ENCODE measurements around the gene GBP6.
"Not testable (repeated sequence)": the region's sequence is repeated elsewhere in the genome, so short reads cannot be mapped to it uniquely, and the experiment has no call there.

Gene GBP6

GRCh38 chr1:89382479-89382878, 18.6 kb downstream of the GBP6 start:
- no peaks in the 10 kb centered on the region for H3K4me1 ChIP-seq (ENCODE audit: control insufficient read depth, insufficient read depth, low read length)
- no peak overlapping the region for H3K9ac ChIP-seq (ENCODE audit: low read length)
- no peak overlapping the region for H3K27ac ChIP-seq (ENCODE audit: low read depth, low read length)
- no peaks in the 10 kb centered on the region for H3K36me3 ChIP-seq (ENCODE audit: control insufficient read depth, insufficient read depth, low read length)
- no peak overlapping the region for H3K4me3 ChIP-seq (ENCODE audit: low read length)
- H3K27me3 ChIP-seq (ENCODE audit: control insufficient read depth, insufficient read depth, low read length) = no peaks in the 10 kb centered on the region

- no peaks in the 10 kb centered on the region for H3K4me1 ChIP-seq (ENCODE audit: control insufficient read depth, insufficient read depth, low read length)
- no peak overlapping the region for H3K4me3 ChIP-seq (ENCODE audit: low read length)
- no peaks in the 10 kb centered on the region for H3K36me3 ChIP-seq (ENCODE audit: control insufficient read depth, insufficient read depth, low read length)
- no peak overlapping the region for H3K9ac ChIP-seq (ENCODE audit: low read length)
- H3K27ac ChIP-seq (ENCODE audit: low read depth, low read length) = no peak overlapping the region
- no peaks in the 10 kb centered on the region for H3K27me3 ChIP-seq (ENCODE audit: control insufficient read depth, insufficient read depth, low read length)
Measured at GRCh38 chr1:89383185-89383584, 19.3 kb downstream of the GBP6 start.

- H3K4me1 ChIP-seq (ENCODE audit: control insufficient read depth, insufficient read depth, low read length) = no peaks in the 10 kb centered on the region
- H3K36me3 ChIP-seq (ENCODE audit: control insufficient read depth, insufficient read depth, low read length) = no peaks in the 10 kb centered on the region
- H3K27me3 ChIP-seq (ENCODE audit: control insufficient read depth, insufficient read depth, low read length) = no peaks in the 10 kb centered on the region
- H3K4me3 ChIP-seq (ENCODE audit: low read length) = no peak overlapping the region
- no peak overlapping the region for H3K27ac ChIP-seq (ENCODE audit: low read depth, low read length)
- H3K9ac ChIP-seq (ENCODE audit: low read length) = no peak overlapping the region
Measured at GRCh38 chr1:89390707-89391106, 26.8 kb downstream of the GBP6 start.

GRCh38 chr1:89391686-89392085, 27.8 kb downstream of the GBP6 start:
- H3K27ac ChIP-seq (ENCODE audit: low read depth, low read length) = no peak overlapping the region

GRCh38 chr1:89394851-89395250, 31.0 kb downstream of the GBP6 start:
- no peak overlapping the region for H3K27ac ChIP-seq (ENCODE audit: low read depth, low read length)
- no peaks in the 10 kb centered on the region for H3K27me3 ChIP-seq (ENCODE audit: control insufficient read depth, insufficient read depth, low read length)
- H3K4me3 ChIP-seq (ENCODE audit: low read length) = no peak overlapping the region
- no peak overlapping the region for H3K9ac ChIP-seq (ENCODE audit: low read length)
- H3K4me1 ChIP-seq (ENCODE audit: control insufficient read depth, insufficient read depth, low read length) = no peaks in the 10 kb centered on the region
- no peaks in the 10 kb centered on the region for H3K36me3 ChIP-seq (ENCODE audit: control insufficient read depth, insufficient read depth, low read length)

More at GRCh38 chr1:89391686-89392085, 27.8 kb downstream of the GBP6 start:
- Histone ChIP-seq H3K4me1 (ENCODE audit: control insufficient read depth, insufficient read depth, low read length) (no peaks in the 10 kb centered on the region), H3K27me3 (ENCODE audit: control insufficient read depth, insufficient read depth, low read length) (no peaks in the 10 kb centered on the region), H3K9ac (ENCODE audit: low read length) (no peak overlapping the region), H3K4me3 (ENCODE audit: low read length) (no peak overlapping the region), H3K36me3 (ENCODE audit: control insufficient read depth, insufficient read depth, low read length) (no peaks in the 10 kb centered on the region)

GRCh38 chr1:89396902-89397301, 33.0 kb downstream of the GBP6 start:
- no peak overlapping the region for H3K4me3 ChIP-seq (ENCODE audit: low read length)
- H3K36me3 ChIP-seq (ENCODE audit: control insufficient read depth, insufficient read depth, low read length) = no peaks in the 10 kb centered on the region
- no peaks in the 10 kb centered on the region for H3K4me1 ChIP-seq (ENCODE audit: control insufficient read depth, insufficient read depth, low read length)
- no peak overlapping the region for H3K9ac ChIP-seq (ENCODE audit: low read length)
- no peaks in the 10 kb centered on the region for H3K27me3 ChIP-seq (ENCODE audit: control insufficient read depth, insufficient read depth, low read length)
- H3K27ac ChIP-seq (ENCODE audit: low read depth, low read length) = no peak overlapping the region

- no peak overlapping the region for H3K4me3 ChIP-seq (ENCODE audit: low read length)
- no peaks in the 10 kb centered on the region for H3K36me3 ChIP-seq (ENCODE audit: control insufficient read depth, insufficient read depth, low read length)
- H3K9ac ChIP-seq (ENCODE audit: low read length) = no peak overlapping the region
- H3K4me1 ChIP-seq (ENCODE audit: control insufficient read depth, insufficient read depth, low read length) = no peaks in the 10 kb centered on the region
- H3K27ac ChIP-seq (ENCODE audit: low read depth, low read length) = no peak overlapping the region
- H3K27me3 ChIP-seq (ENCODE audit: control insufficient read depth, insufficient read depth, low read length) = no peaks in the 10 kb centered on the region
Measured at GRCh38 chr1:89405275-89405929, 41.5 kb downstream of the GBP6 start.

- H3K9ac ChIP-seq (ENCODE audit: low read length) = no peak overlapping the region
- H3K4me1 ChIP-seq (ENCODE audit: control insufficient read depth, insufficient read depth, low read length) = no peaks in the 10 kb centered on the region
- no peak overlapping the region for H3K27ac ChIP-seq (ENCODE audit: low read depth, low read length)
- no peaks in the 10 kb centered on the region for H3K36me3 ChIP-seq (ENCODE audit: control insufficient read depth, insufficient read depth, low read length)
- no peak overlapping the region for H3K4me3 ChIP-seq (ENCODE audit: low read length)
- H3K27me3 ChIP-seq (ENCODE audit: control insufficient read depth, insufficient read depth, low read length) = no peaks in the 10 kb centered on the region
Measured at GRCh38 chr1:89407360-89407759, 43.5 kb downstream of the GBP6 start.

GRCh38 chr1:89407768-89408167, 43.9 kb downstream of the GBP6 start:
- not testable (repeated sequence) for H3K27me3 ChIP-seq (ENCODE audit: control insufficient read depth, insufficient read depth, low read length); H3K36me3 ChIP-seq (ENCODE audit: control insufficient read depth, insufficient read depth, low read length); H3K9ac ChIP-seq (ENCODE audit: low read length); H3K27ac ChIP-seq (ENCODE audit: low read depth, low read length); H3K4me3 ChIP-seq (ENCODE audit: low read length); H3K4me1 ChIP-seq (ENCODE audit: control insufficient read depth, insufficient read depth, low read length)

- no peak overlapping the region for H3K9ac ChIP-seq (ENCODE audit: low read length)
- no peak overlapping the region for H3K27ac ChIP-seq (ENCODE audit: low read depth, low read length)
- no peaks in the 10 kb centered on the region for H3K4me1 ChIP-seq (ENCODE audit: control insufficient read depth, insufficient read depth, low read length)
Measured at GRCh38 chr1:89425056-89425455, 61.2 kb downstream of the GBP6 start.

GRCh38 chr1:89429062-89429461, 65.2 kb downstream of the GBP6 start:
- H3K27ac ChIP-seq (ENCODE audit: low read depth, low read length) = no peak overlapping the region
- H3K36me3 ChIP-seq (ENCODE audit: control insufficient read depth, insufficient read depth, low read length) = no peaks in the 10 kb centered on the region
- no peak overlapping the region for H3K9ac ChIP-seq (ENCODE audit: low read length)
- H3K4me3 ChIP-seq (ENCODE audit: low read length) = no peak overlapping the region
- H3K4me1 ChIP-seq (ENCODE audit: control insufficient read depth, insufficient read depth, low read length) = no peaks in the 10 kb centered on the region
- no peaks in the 10 kb centered on the region for H3K27me3 ChIP-seq (ENCODE audit: control insufficient read depth, insufficient read depth, low read length)

More at GRCh38 chr1:89425056-89425455, 61.2 kb downstream of the GBP6 start:
- no peaks in the 10 kb centered on the region for H3K27me3 ChIP-seq (ENCODE audit: control insufficient read depth, insufficient read depth, low read length)
- no peak overlapping the region for H3K4me3 ChIP-seq (ENCODE audit: low read length)
- no peaks in the 10 kb centered on the region for H3K36me3 ChIP-seq (ENCODE audit: control insufficient read depth, insufficient read depth, low read length)

GRCh38 chr1:89429681-89430080, 65.8 kb downstream of the GBP6 start:
- not testable (repeated sequence) for H3K27me3 ChIP-seq (ENCODE audit: control insufficient read depth, insufficient read depth, low read length); H3K4me3 ChIP-seq (ENCODE audit: low read length); H3K27ac ChIP-seq (ENCODE audit: low read depth, low read length); H3K9ac ChIP-seq (ENCODE audit: low read length); H3K4me1 ChIP-seq (ENCODE audit: control insufficient read depth, insufficient read depth, low read length); H3K36me3 ChIP-seq (ENCODE audit: control insufficient read depth, insufficient read depth, low read length)

- Histone ChIP-seq H3K4me1 (ENCODE audit: control insufficient read depth, insufficient read depth, low read length) (no peaks in the 10 kb centered on the region), H3K4me3 (ENCODE audit: low read length) (no peak overlapping the region), H3K9ac (ENCODE audit: low read length) (no peak overlapping the region), H3K27me3 (ENCODE audit: control insufficient read depth, insufficient read depth, low read length) (no peaks in the 10 kb centered on the region), H3K27ac (ENCODE audit: low read depth, low read length) (no peak overlapping the region), H3K36me3 (ENCODE audit: control insufficient read depth, insufficient read depth, low read length) (no peaks in the 10 kb centered on the region)
Measured at GRCh38 chr1:89433421-89433820, 69.6 kb downstream of the GBP6 start.

Measured in rectal smooth muscle tissue (tissue), 1 donor.